H1 (cell line): ENCODE results near the gene TWSG1. TPM values are rescaled to one million over a fixed set of nuclear protein-coding genes. Genes with fewer than 3 reads are reported as not detected.

Experiments
- CEBPB ChIP-seq: IDR thresholded peaks from 2 replicates; pipeline ENCODE4 v1.6.1; 2012; ENCODE audit warnings: low read depth, low read length
- EZH2 ChIP-seq: fragments of 200-600 bp; sonication (generic); IDR thresholded peaks from 2 replicates; pipeline ENCODE4 v1.7.1; 2012; ENCODE audit warnings: low read depth, mild to moderate bottlenecking, moderate library complexity, low read length, inconsistent platforms; ENCODE audit not compliant: severe bottlenecking
- NANOG ChIP-seq: IDR thresholded peaks from 2 replicates; pipeline ENCODE4 v1.6.1; 2011; ENCODE audit warnings: low read length, low read depth, mild to moderate bottlenecking, inconsistent platforms; ENCODE audit not compliant: insufficient read depth, poor library complexity, severe bottlenecking
- SAP30 ChIP-seq: fragments of 300-600 bp; sonication (generic); IDR thresholded peaks from 2 replicates; pipeline ENCODE4 v1.7.1; 2012; ENCODE audit warnings: low read length, moderate library complexity, mild to moderate bottlenecking, inconsistent platforms; ENCODE audit not compliant: insufficient read depth, insufficient replicate concordance
- SP2 ChIP-seq: IDR thresholded peaks from 2 replicates; pipeline ENCODE4 v1.6.1; 2012; ENCODE audit warnings: mild to moderate bottlenecking, low read length, inconsistent platforms
- ZNF274 ChIP-seq: IDR thresholded peaks from 2 replicates; pipeline ENCODE4 v1.7.0; 2012; ENCODE audit warnings: low read length, borderline replicate concordance; ENCODE audit errors: extremely low read depth
- polyA plus RNA-seq, 7 experiments: library from polyadenylated mRNA; depleted of rRNA in 3 of 7; stranded (reverse) in 5 of 7; unstranded in 2 of 7; fragments of >200 nt in 5 of 7; fragments of 200-250 nt in 2 of 7; gene quantifications; 1 replicate in 5 of 7; 2 replicates in 1 of 7; 4 replicates in 1 of 7; pipeline versions ENCODE4 v1.2.1 to v1.2.3, GENCODE V29; 2011 to 2013; ENCODE audit warnings: missing spikeins in 2 of 7, mixed read lengths in 2 of 7
- total RNA-seq: library from RNA; stranded (reverse); fragmentation: NEBNext Ultra II Directional; extraction: Animal tissue kit (Norgen Biotek cat#: 25700); gene quantifications from 2 replicates; pipeline ENCODE4 v1.2.1, GENCODE V29; 2021

Gene TWSG1
- total and polyA plus RNA-seq, 2 of the 8 experiments (the other 6 are each of a cell fraction or from before 2014, with no cell fraction given) = 11.8 to 19.8 TPM

DNA sequence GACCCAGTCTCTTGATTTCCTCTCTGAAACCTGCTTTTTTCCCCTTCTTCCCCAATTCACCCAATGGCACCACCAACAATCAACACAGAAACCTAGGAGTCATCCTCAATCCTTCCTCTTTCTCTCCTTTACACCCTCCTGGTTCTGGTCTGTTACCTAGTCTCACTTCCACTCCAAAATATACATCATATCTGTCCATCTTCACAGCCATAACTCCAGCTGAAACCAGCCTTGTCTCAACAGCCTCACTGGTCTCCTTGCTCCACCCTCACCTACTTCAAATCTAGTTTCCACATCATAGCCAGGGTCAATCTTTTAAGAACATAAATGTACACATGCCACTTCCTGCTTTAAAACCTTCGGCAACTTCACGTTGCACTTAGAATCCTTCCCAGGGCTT, 11.8 kb upstream of the TWSG1 start (continued):
- no peak for TF ChIP-seq NANOG
- TF ChIP-seq EZH2 = no peak
- TF ChIP-seq CEBPB = no peak
- no peak for TF ChIP-seq ZNF274
- no peak for TF ChIP-seq SAP30
- TF ChIP-seq SP2 = no peak
